ENCODE data around the gene CCDC107. TPM values are rescaled to one million over a fixed set of nuclear protein-coding genes. Genes with fewer than 3 reads are reported as not detected.

The CCDC107 gene
- total and polyA plus RNA-seq, 8 donors = 13.8 to 84.7 (median 23.0) TPM

- Histone ChIP-seq H3K4me1 (peaks cover 4 to 21% (median 16%) of the 10 kb centered on the region in 3 donors), H3K27ac (no peak overlapping the region), H3K27me3 (no peaks in the 10 kb centered on the region), H3K4me3 (peak overlapping the region; percentile 20 to 47 (median 35)), H3K9me3 (no peaks in the 10 kb centered on the region), H3K36me3 (no peaks in the 10 kb centered on the region)
- DNase-seq (peak in 4 of 6 donors; percentile 48 to 78 (median 64)), ATAC-seq (peak in 3 of 4 donors; percentile 35 to 57 (median 45)), FAIRE-seq (no peak)
- WGBS, 2 donors = 12 to 25% methylated on average over 51 of the region's 51 CpGs
- intact Hi-C loops (cut with DNase I) = no loop called here
- TF ChIP-seq, protein P1, sequence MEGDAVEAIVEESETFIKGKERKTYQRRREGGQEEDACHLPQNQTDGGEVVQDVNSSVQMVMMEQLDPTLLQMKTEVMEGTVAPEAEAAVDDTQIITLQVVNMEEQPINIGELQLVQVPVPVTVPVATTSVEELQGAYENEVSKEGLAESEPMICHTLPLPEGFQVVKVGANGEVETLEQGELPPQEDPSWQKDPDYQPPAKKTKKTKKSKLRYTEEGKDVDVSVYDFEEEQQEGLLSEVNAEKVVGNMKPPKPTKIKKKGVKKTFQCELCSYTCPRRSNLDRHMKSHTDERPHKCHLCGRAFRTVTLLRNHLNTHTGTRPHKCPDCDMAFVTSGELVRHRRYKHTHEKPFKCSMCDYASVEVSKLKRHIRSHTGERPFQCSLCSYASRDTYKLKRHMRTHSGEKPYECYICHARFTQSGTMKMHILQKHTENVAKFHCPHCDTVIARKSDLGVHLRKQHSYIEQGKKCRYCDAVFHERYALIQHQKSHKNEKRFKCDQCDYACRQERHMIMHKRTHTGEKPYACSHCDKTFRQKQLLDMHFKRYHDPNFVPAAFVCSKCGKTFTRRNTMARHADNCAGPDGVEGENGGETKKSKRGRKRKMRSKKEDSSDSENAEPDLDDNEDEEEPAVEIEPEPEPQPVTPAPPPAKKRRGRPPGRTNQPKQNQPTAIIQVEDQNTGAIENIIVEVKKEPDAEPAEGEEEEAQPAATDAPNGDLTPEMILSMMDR (IDR thresholded peaks at IDR 0.05) = no peak
Measured at GRCh38 chr9:35675732-35676392, 17.8 kb downstream of the CCDC107 start.

DNA sequence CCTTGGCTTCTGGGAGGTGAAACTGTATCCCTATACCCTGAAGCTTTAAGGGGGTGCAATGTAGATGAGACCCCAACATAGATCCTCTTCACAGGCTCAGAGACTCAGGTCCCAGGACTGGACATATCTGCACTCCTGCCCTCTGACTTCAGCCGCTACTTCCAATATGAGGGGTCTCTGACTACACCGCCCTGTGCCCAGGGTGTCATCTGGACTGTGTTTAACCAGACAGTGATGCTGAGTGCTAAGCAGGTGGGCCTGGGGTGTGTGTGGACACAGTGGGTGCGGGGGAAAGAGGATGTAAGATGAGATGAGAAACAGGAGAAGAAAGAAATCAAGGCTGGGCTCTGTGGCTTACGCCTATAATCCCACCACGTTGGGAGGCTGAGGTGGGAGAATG is 21.0 kb downstream of the CCDC107 start:
- no peak overlapping the region for H3K27ac ChIP-seq
- WGBS, 2 donors = 87 to 92% methylated on average over 5 of the region's 5 CpGs
- TF ChIP-seq, protein P1 (IDR thresholded peaks at IDR 0.05) = no peak
- H3K27me3 ChIP-seq = no peaks in the 10 kb centered on the region
- FAIRE-seq (no peak), DNase-seq (peak in 1 of 6 donors; percentile 5), ATAC-seq (no peak)
- H3K9me3 ChIP-seq = no peaks in the 10 kb centered on the region
- no peak overlapping the region for H3K4me3 ChIP-seq
- intact Hi-C loops (cut with DNase I) = no loop called here
- H3K36me3 ChIP-seq = no peaks in the 10 kb centered on the region
- peaks cover 0 to 3% (median 3%) of the 10 kb centered on the region in 3 donors for H3K4me1 ChIP-seq

- no peak overlapping the region for H3K4me3 ChIP-seq
- intact Hi-C loops (cut with DNase I) = no loop called here
- TF ChIP-seq, protein P1 (IDR thresholded peaks at IDR 0.05) = no peak
- H3K9me3 ChIP-seq = no peaks in the 10 kb centered on the region
- H3K36me3 ChIP-seq = no peaks in the 10 kb centered on the region
- WGBS, 2 donors = 91% methylated on average over 8 of the region's 8 CpGs
- peaks cover 0 to 3% (median 0%) of the 10 kb centered on the region in 3 donors for H3K4me1 ChIP-seq
- no peaks in the 10 kb centered on the region for H3K27me3 ChIP-seq
- FAIRE-seq = no peak
- no peak for ATAC-seq
- DNase-seq = no peak
- no peak overlapping the region for H3K27ac ChIP-seq
Measured at GRCh38 chr9:35679766-35680330, 21.8 kb downstream of the CCDC107 start.

GRCh38 chr9:35680331-35681105 is 22.4 kb downstream of the CCDC107 start:
- intact Hi-C loops (cut with DNase I) = no loop called here
- no peak for FAIRE-seq
- Histone ChIP-seq H3K9me3 (no peaks in the 10 kb centered on the region), H3K4me3 (no peak overlapping the region), H3K27me3 (no peaks in the 10 kb centered on the region), H3K27ac (no peak overlapping the region), H3K36me3 (no peaks in the 10 kb centered on the region), H3K4me1 (peaks cover 0 to 3% (median 0%) of the 10 kb centered on the region in 3 donors)
- TF ChIP-seq, protein P1 (IDR thresholded peaks at IDR 0.05) = no peak
- DNase-seq = no peak
- ATAC-seq = no peak
- 67 to 68% methylated on average over 15 of the region's 15 CpGs for WGBS, 2 donors
